Mucosa of descending colon (tissue), 3 donors: ENCODE measurements around the gene GRIK3. TPM values are rescaled to one million over a fixed set of nuclear protein-coding genes. Genes with fewer than 3 reads are reported as not detected.

Experiments used
- ATAC-seq: fragments of 200-7000 bp; cut with Tn5 transposase; one replicate; pipeline ENCODE4 v1.9.1; 2020; ENCODE audit warnings: mild to moderate bottlenecking, moderate library complexity
- DNase-seq, 3 donors: peaks; one replicate each; pipeline ENCODE4 v3.0.0-alpha.2; 2020
- H3K36me3 ChIP-seq: fragments of 200-600 bp; one replicate; pipeline ENCODE4 v1.8.0; 2021; ENCODE audit warnings: low read depth, mild to moderate bottlenecking
- H3K4me1 ChIP-seq: fragments of 200-600 bp; one replicate; pipeline ENCODE4 v1.8.0; 2021; ENCODE audit warnings: low read depth, mild to moderate bottlenecking
- H3K4me3 ChIP-seq: fragments of 200-600 bp; one replicate; pipeline ENCODE4 v1.8.0; 2021; ENCODE audit warnings: mild to moderate bottlenecking
- H3K9me3 ChIP-seq: fragments of 200-600 bp; one replicate; pipeline ENCODE4 v1.8.0; 2021; ENCODE audit warnings: mild to moderate bottlenecking
- CTCF ChIP-seq: fragments of 200-600 bp; IDR thresholded peaks from one replicate; pipeline ENCODE4 v1.8.0; 2022; ENCODE audit warnings: antibody characterized with exemption, mild to moderate bottlenecking
- intact Hi-C, 2 donors: fragments of 100-400 bp; cut with DNase I in 1 of 2; cut with micrococcal nuclease in 1 of 2; formaldehyde crosslinking; loops; one replicate each; pipeline versions ENCODE4 v1.11.0 to v1.11.1; 2022; cut with DNase I, micrococcal nuclease
- total RNA-seq, 3 donors: library from RNA; stranded (reverse); fragmentation: NEBNext Ultra II Directional in 2 of 3; extraction: Animal tissue kit (Norgen Biotek cat#: 25700) in 2 of 3; gene quantifications; one replicate each; pipeline versions ENCODE4 v1.2.1 to v1.2.4, GENCODE V29; 2021 to 2023
- donor health status: DM: no; HTN: no; CAD: no; lungs with moderate emphysema.
- donor health status: DM: no; HTN: no; CAD: no.
- donor health status: DM: no; HTN: yes; CAD: no.

GRIK3 gene
- total RNA-seq, 3 donors from 2014 or later: 0.41 to 13.6 (median 1.5) TPM

- intact Hi-C loops: no loop called here
- Histone ChIP-seq H3K36me3 (no peaks in the 10 kb centered on the region), H3K4me1 (no peaks in the 10 kb centered on the region), H3K4me3 (no peak overlapping the region), H3K9me3 (no peaks in the 10 kb centered on the region)
- ATAC-seq: no peak
- DNase-seq: no peak
- no peak for TF ChIP-seq CTCF
Measured at GRCh38 chr1:36869826-36870225, 164.5 kb downstream of the GRIK3 start.

GRCh38 chr1:36869054-36869453 lies 165.3 kb downstream of the GRIK3 start:
- no peaks in the 10 kb centered on the region for H3K4me1 ChIP-seq
- intact Hi-C loops: no loop called here
- ATAC-seq: no peak
- no peak overlapping the region for H3K4me3 ChIP-seq
- no peak for TF ChIP-seq CTCF
- H3K36me3 ChIP-seq: no peaks in the 10 kb centered on the region
- H3K9me3 ChIP-seq: no peaks in the 10 kb centered on the region
- DNase-seq: no peak

- Histone ChIP-seq H3K36me3 (no peaks in the 10 kb centered on the region), H3K4me1 (no peaks in the 10 kb centered on the region), H3K4me3 (no peak overlapping the region), H3K9me3 (no peaks in the 10 kb centered on the region)
- ATAC-seq (no peak), DNase-seq (no peak)
- intact Hi-C loops: no loop called here
- no peak for TF ChIP-seq CTCF
Measured at GRCh38 chr1:36867575-36867974, 166.7 kb downstream of the GRIK3 start.

GRCh38 chr1:36866169-36866814 lies 168.0 kb downstream of the GRIK3 start:
- DNase-seq: no peak
- intact Hi-C loops: no loop called here
- Histone ChIP-seq H3K4me3 (no peak overlapping the region), H3K36me3 (no peaks in the 10 kb centered on the region), H3K4me1 (no peaks in the 10 kb centered on the region), H3K9me3 (no peaks in the 10 kb centered on the region)
- no peak for TF ChIP-seq CTCF
- ATAC-seq: no peak

GRCh38 chr1:36865602-36865900 lies 168.8 kb downstream of the GRIK3 start:
- H3K9me3 ChIP-seq: no peaks in the 10 kb centered on the region
- H3K4me3 ChIP-seq: no peak overlapping the region
- intact Hi-C loops: no loop called here
- no peaks in the 10 kb centered on the region for H3K36me3 ChIP-seq
- ATAC-seq (no peak), DNase-seq (no peak)
- no peaks in the 10 kb centered on the region for H3K4me1 ChIP-seq
- TF ChIP-seq CTCF: no peak
